Upper lobe of left lung (tissue), 6 donors: ENCODE measurements around the gene GRIN2D. TPM values are rescaled to one million over a fixed set of nuclear protein-coding genes. Genes with fewer than 3 reads are reported as not detected.

ENCODE experiments used
- ATAC-seq, 2 donors: fragments of 200-7000 bp; cut with Tn5 transposase; one replicate each; pipeline ENCODE4 v1.9.1; 2022; ENCODE audit warnings: mild to moderate bottlenecking in 2 of 2, moderate library complexity in 2 of 2; ENCODE audit not compliant: low FRiP score in 2 of 2
- DNase-seq, 2 donors: peaks; one replicate each; pipeline ENCODE4 v3.0.0-alpha.2; 2019 to 2020
- H3K27ac ChIP-seq, 4 donors: fragments of 200-600 bp; sonication (generic); one replicate each; pipeline ENCODE4 v1.5.1; 2016 to 2019
- H3K27me3 ChIP-seq, 4 donors: fragments of 200-600 bp; sonication (generic); one replicate each; pipeline ENCODE4 v1.5.1; 2017 to 2019
- H3K36me3 ChIP-seq, 4 donors: fragments of 200-600 bp; sonication (generic); one replicate each; pipeline ENCODE4 v1.5.1; 2016 to 2019
- H3K4me1 ChIP-seq, 4 donors: fragments of 200-600 bp; sonication (generic); one replicate each; pipeline ENCODE4 v1.5.1; 2018 to 2019
- H3K4me3 ChIP-seq, 4 donors: fragments of 200-600 bp; sonication (generic); one replicate each; pipeline ENCODE4 v1.5.1; 2017 to 2019; ENCODE audit warnings: mild to moderate bottlenecking in 2 of 4, moderate library complexity in 1 of 4
- H3K9me3 ChIP-seq, 4 donors: fragments of 200-600 bp; sonication (generic); one replicate each; pipeline ENCODE4 v1.5.1; 2018 to 2019
- CTCF ChIP-seq, 6 experiments: fragments of 450-650 bp in 4 of 6; fragments of 200-600 bp in 2 of 6; sonication (generic) in 2 of 6; IDR thresholded peaks; one replicate each; pipeline ENCODE4 v1.5.1; 2016 to 2019; ENCODE audit warnings: antibody characterized with exemption in 6 of 6
- EP300 ChIP-seq, 4 donors: sonication (generic); formaldehyde crosslinking; IDR thresholded peaks; one replicate each; pipeline ENCODE4 v1.5.1; 2017; ENCODE audit warnings: antibody characterized with exemption in 4 of 4, control low read depth in 2 of 4
- POLR2A ChIP-seq, 4 donors: fragments of 450-650 bp; IDR thresholded peaks; one replicate each; pipeline ENCODE4 v1.5.1; 2016 to 2017; ENCODE audit warnings: antibody characterized with exemption in 4 of 4, mild to moderate bottlenecking in 2 of 4
- POLR2AphosphoS5 ChIP-seq, 2 donors: sonication (generic); formaldehyde crosslinking; IDR thresholded peaks; one replicate each; pipeline ENCODE4 v1.5.1; 2017; ENCODE audit warnings: antibody characterized with exemption in 2 of 2
- WGBS, 2 donors: methylation state at CpG; one replicate each; pipeline ENCODE4 v1.1.5; 2017 to 2018; 5-methylcytosine and 5-hydroxymethylcytosine counted together
- total RNA-seq, 6 donors: library from RNA; depleted of rRNA in 4 of 6; stranded (reverse); fragments of >200 nt in 4 of 6; gene quantifications; one replicate each; pipeline versions ENCODE4 v1.1.0 to v1.2.1, GENCODE V29; 2016 to 2021
- donor health status: DM: no; HTN: no; CAD: no; lungs with moderate emphysema.
- donor health status: DM: no; HTN: yes; CAD: no; lungs with severe emphysema.

The GRIN2D gene
- total RNA-seq, 6 donors from 2014 or later, result 0.15 to 1.4 (median 0.57) TPM

- DNase-seq, result no peak
- H3K9me3 ChIP-seq, result no peaks in the 10 kb centered on the region
- 38 to 40% methylated on average over 22 of the region's 22 CpGs for WGBS, 2 donors
- ATAC-seq, result no peak
- H3K36me3 ChIP-seq, result no peaks in the 10 kb centered on the region
- H3K27me3 ChIP-seq, result peaks cover 3 to 53% (median 35%) of the 10 kb centered on the region in 4 donors
- TF ChIP-seq POLR2AphosphoS5 (IDR thresholded peaks at IDR 0.05), result no peak
- peak overlapping the region in 3 of 4 donors; percentile 41 to 50 (median 46) for H3K4me3 ChIP-seq
- peaks cover 22 to 33% (median 30%) of the 10 kb centered on the region in 4 donors for H3K4me1 ChIP-seq
- H3K27ac ChIP-seq, result no peak overlapping the region
Observed at GRCh38 chr19:48397263-48398101, 4.0 kb downstream of the GRIN2D start.

- Histone ChIP-seq H3K9me3 (no peaks in the 10 kb centered on the region), H3K4me1 (peaks cover 22 to 33% (median 30%) of the 10 kb centered on the region in 4 donors), H3K27me3 (peaks cover 3 to 47% (median 33%) of the 10 kb centered on the region in 4 donors), H3K4me3 (peak overlapping the region in 3 of 4 donors; percentile 41 to 50 (median 46)), H3K27ac (peak overlapping the region in 1 of 4 donors; percentile 51), H3K36me3 (no peaks in the 10 kb centered on the region)
- TF ChIP-seq POLR2A (IDR thresholded peaks at IDR 0.05), result no peak
- TF ChIP-seq CTCF (IDR thresholded peaks at IDR 0.05), result no peak
- TF ChIP-seq POLR2AphosphoS5 (IDR thresholded peaks at IDR 0.05), result no peak
- TF ChIP-seq EP300 (IDR thresholded peaks at IDR 0.05), result no peak
- WGBS, 2 donors, result 2 to 5% methylated on average over 12 to 17 of the region's 17 CpGs
- DNase-seq (no peak), ATAC-seq (no peak)
Observed at GRCh38 chr19:48398102-48398374, 4.6 kb downstream of the GRIN2D start.

- DNase-seq, result peak; percentile 74 to 97
Observed at GRCh38 chr19:48398375-48399235, 5.1 kb downstream of the GRIN2D start.

GRCh38 chr19:48400018-48400742, 6.7 kb downstream of the GRIN2D start:
- 65 to 69% methylated on average over 10 to 14 of the region's 14 CpGs for whole genome bisulfite sequencing, 2 donors
- H3K27ac ChIP-seq, result no peak overlapping the region
- TF ChIP-seq EP300 (IDR thresholded peaks at IDR 0.05) (no peak), POLR2A (IDR thresholded peaks at IDR 0.05) (no peak), POLR2AphosphoS5 (IDR thresholded peaks at IDR 0.05) (no peak), CTCF (IDR thresholded peaks at IDR 0.05) (no peak)
- H3K4me1 ChIP-seq, result peaks cover 9 to 19% (median 14%) of the 10 kb centered on the region in 4 donors
- no peaks in the 10 kb centered on the region for H3K36me3 ChIP-seq
- H3K4me3 ChIP-seq, result no peak overlapping the region
- H3K9me3 ChIP-seq, result no peaks in the 10 kb centered on the region
- ATAC-seq (peak; percentile 41 to 80), DNase-seq (no peak)
- H3K27me3 ChIP-seq, result peaks cover 0 to 26% (median 19%) of the 10 kb centered on the region in 4 donors

More at GRCh38 chr19:48398375-48399235, 5.1 kb downstream of the GRIN2D start:
- ATAC-seq, result peak; percentile 67 to 88
- Histone ChIP-seq H3K4me1 (peaks cover 20 to 30% (median 26%) of the 10 kb centered on the region in 4 donors), H3K27ac (peak overlapping the region in 2 of 4 donors; percentile 14 to 51), H3K9me3 (no peaks in the 10 kb centered on the region), H3K4me3 (peak overlapping the region in 3 of 4 donors; percentile 41 to 50 (median 46)), H3K36me3 (no peaks in the 10 kb centered on the region), H3K27me3 (peaks cover 0 to 42% (median 30%) of the 10 kb centered on the region in 4 donors)
- TF ChIP-seq EP300 (IDR thresholded peaks at IDR 0.05) (no peak), POLR2A (IDR thresholded peaks at IDR 0.05) (peak in 1 of 4 donors; percentile 52)
- 16 to 18% methylated on average over 26 to 31 of the region's 104 CpGs for WGBS, 2 donors

- H3K9me3 ChIP-seq, result no peaks in the 10 kb centered on the region
- no peaks in the 10 kb centered on the region for H3K36me3 ChIP-seq
- 70 to 81% methylated on average over 5 of the region's 5 CpGs for WGBS, 2 donors
- H3K4me1 ChIP-seq, result peaks cover 9 to 19% (median 14%) of the 10 kb centered on the region in 4 donors
- H3K27ac ChIP-seq, result no peak overlapping the region
- TF ChIP-seq POLR2A (IDR thresholded peaks at IDR 0.05), result no peak
- no peak for TF ChIP-seq POLR2AphosphoS5 (IDR thresholded peaks at IDR 0.05)
- no peak for TF ChIP-seq CTCF (IDR thresholded peaks at IDR 0.05)
- TF ChIP-seq EP300 (IDR thresholded peaks at IDR 0.05), result no peak
- DNase-seq (no peak), ATAC-seq (no peak)
- H3K27me3 ChIP-seq, result peaks cover 0 to 15% (median 12%) of the 10 kb centered on the region in 4 donors
- H3K4me3 ChIP-seq, result no peak overlapping the region
Observed at GRCh38 chr19:48401287-48401686, 7.8 kb downstream of the GRIN2D start.
